RCC 7860 (cell line): Measurements from ENCODE around the gene RALGPS2.
"Not testable (repeated sequence)": the region's sequence is repeated elsewhere in the genome, so short reads cannot be mapped to it uniquely, and the experiment has no call there.

Experiments used
- DNase-seq: peaks from one replicate; pipeline ENCODE4 v3.0.0-alpha.2; 2015; ENCODE audit warnings: low spot score
- FAIRE-seq: peaks from 2 replicates; lab custom pipeline; 2012; peaks lifted over from hg19 to GRCh38; lab: Jason Lieb, UNC

Gene RALGPS2

DNA sequence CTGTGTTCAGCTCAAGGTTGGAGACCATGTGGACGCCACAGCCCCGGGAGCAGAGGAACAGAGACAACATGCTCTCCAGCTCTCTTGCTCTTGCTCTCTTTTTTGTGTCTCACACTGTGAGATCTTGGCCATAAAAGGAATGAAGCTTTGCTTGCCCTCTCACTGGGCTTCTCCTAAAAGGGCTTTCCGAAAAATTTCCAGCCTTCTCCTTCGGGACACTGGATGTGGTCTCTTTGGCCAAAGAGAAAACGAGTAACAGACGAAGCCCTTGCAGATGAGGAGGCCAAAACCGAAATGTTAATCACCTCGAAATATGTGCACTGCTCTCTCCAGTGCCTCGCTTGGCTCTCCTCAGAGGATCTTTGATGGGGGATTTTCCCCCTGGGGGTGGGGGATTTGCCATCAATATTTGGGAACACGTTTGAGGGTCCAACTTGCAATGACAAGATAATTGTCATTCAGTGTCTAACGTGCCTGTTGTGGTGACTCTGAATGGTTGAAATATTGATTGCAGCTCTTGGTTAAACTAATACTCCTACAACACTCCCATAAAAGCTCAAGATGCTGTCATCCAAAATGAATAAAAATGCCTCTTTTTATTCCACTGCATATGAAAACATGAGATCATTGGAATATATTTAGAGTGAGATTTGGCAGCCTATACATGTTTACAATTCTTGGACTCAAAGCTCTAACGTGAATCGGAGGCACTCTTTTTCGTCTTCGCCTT, 214.5 kb downstream of the RALGPS2 start:
- DNase-seq (no peak), FAIRE-seq (no peak)

DNA sequence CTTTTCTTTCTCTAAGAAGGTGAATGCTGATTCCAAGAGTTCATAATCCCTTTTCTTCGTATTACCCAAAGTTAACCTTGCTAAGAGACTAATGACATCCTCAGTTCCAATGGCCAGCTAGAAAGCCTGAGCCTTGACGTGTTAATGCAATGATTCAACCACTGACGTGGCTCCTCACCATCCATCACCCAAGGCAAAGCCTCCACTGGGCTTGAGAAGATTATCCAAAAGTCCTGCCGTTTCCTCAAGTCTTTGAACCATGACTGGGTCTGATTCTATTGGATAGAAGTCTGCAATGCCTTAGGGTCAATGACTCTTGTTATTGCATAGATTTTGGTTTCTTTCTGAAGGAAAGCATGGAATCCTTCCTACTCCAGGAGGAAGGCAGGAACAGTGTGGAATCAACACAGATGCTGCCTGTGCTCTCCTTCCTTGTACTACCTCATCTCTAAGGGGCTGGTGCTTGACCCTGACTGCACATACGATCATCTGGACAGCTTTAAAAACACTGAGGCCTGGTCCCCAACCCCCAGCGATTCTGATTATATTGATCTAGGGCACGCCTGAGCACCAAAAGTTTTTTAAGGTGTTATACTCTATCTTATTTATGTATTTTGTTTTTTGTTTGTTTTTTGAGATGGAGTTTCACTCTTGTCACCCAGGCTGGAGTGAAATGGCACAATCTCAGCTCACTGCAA, 215.2 kb downstream of the RALGPS2 start:
- no peak for FAIRE-seq
- no peak for DNase-seq

DNA sequence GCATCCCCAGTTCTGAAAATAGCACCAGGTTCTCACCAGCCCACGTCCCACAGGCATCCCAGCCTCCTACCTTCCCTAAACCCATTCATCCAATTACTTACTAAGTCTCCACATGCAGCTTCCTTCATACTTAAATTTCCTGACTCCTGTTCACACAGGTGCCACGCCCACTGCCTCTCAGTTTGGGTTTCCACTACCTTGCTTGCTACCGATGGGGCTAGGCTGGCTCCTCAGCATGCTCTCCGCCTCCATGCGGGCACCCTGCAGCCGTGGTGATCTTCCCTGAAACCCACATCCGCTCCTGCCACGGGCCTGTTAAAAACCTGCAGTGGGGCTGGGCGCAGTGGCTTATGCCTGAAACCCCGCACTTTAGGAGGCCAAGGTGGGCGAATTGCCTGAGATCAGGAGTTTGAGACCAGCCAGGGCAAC, 216.2 kb downstream of the RALGPS2 start:
- FAIRE-seq, result no peak
- no peak for DNase-seq

DNA sequence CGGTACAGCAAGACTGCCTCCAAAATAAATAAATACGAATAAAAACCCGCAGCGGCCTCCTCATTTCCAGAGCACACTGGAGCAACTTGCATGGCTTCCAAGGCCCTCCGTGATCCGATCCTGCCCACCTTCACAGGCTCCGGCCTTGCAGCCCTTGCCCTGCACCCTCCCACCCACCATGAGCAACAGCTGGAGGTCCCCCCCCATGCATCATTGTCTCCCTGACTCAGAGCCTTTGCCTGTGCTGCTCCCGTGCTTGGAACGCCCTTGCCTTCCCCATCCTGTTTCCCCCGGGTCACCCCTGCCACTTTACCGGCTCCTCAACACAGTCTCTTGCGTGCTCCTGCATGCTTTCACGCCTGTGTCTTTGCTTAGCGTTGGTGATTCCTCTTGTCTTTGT, 216.8 kb downstream of the RALGPS2 start:
- no peak for DNase-seq
- no peak for FAIRE-seq

- DNase-seq (peak; percentile 40), FAIRE-seq (no peak)
These were observed 217.5 kb downstream of the RALGPS2 start for GRCh38 chr1:178942285-178943198.

- FAIRE-seq (no peak), DNase-seq (no peak)
These were observed 219.7 kb downstream of the RALGPS2 start for GRCh38 chr1:178944729-178945128.

- DNase-seq (no peak), FAIRE-seq (no peak)
These were observed 220.8 kb downstream of the RALGPS2 start for GRCh38 chr1:178945763-178946266.

DNA sequence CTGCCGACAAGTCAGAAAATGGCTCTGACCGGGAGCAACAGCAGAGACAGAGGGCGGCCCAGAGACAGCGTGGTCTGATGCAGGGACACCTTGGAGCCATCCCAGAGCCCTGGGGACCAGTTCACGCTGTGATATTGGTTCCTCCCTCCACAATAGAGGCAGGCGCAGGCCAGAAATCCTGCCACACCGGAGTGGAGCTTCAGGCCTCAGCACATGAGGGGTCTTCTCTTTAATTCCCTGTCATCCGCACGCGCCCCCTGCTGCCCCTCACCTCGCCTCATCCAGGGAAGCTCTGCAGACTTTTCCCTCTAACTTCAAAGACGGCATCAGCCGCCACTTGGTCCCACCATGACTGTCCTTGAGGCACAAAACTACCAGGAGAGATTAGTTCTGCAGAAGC, 221.4 kb downstream of the RALGPS2 start:
- FAIRE-seq (no peak), DNase-seq (no peak)

DNA sequence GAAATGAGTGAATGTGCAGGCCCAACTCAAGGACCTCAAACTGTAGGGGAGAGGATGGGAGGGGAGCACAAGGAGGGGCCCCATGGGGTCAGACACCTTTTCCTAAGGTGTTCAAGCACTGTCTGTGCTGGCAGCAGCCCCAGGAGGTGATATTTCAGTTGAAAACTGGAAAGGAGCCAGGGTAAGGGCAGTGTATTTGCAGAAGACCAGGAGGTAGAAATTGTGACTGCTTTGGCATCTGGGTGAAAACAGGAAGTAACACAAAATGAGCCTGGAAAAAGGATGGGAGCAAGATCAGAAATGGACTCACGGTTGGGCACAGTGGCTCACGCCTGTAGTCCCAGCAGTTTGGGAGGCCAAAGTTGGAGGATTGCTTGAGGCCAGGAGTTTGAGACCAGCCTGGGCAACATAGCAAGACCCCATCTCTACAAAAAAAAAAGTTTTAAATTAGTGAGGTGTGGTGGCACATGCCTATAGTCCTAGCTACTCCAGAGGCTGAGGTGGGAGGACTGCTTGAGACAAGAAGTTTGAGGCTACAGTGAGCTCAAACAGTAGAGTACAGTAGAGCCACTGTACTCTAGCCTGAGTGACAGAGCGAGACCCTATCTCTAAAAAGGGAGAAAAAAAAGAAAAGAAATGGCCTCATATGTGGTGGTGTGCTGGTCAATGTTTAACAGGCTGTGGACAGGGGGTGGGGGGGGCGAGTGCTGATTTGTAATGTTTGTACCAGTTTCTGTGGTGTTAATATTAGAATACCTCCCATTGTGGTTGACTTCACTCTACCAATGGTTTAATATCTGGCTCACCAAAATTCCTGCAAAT, 222.0 kb downstream of the RALGPS2 start:
- DNase-seq (no peak), FAIRE-seq (no peak)

- FAIRE-seq (no peak), DNase-seq (no peak)
These were observed 222.6 kb downstream of the RALGPS2 start for GRCh38 chr1:178947677-178947981.

DNA sequence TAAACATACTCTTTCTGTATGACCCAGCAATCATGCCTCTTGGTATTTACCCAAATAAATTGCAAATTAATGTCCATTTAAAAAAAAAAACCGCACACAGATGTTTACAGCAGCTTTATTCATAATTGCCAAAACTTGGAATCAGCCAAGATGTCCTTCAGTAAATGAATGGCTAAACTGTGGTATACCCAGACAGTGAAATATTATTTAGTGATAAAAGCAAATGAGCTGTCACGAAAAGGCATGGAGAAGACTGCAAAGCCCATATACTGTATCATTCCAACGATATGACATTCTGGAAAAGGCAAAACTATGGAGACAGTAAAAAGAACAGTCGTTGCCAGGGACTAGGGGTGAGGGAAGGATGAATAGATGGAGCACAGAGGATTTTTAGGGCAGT, 223.6 kb downstream of the RALGPS2 start:
- FAIRE-seq (no peak), DNase-seq (no peak)

DNA sequence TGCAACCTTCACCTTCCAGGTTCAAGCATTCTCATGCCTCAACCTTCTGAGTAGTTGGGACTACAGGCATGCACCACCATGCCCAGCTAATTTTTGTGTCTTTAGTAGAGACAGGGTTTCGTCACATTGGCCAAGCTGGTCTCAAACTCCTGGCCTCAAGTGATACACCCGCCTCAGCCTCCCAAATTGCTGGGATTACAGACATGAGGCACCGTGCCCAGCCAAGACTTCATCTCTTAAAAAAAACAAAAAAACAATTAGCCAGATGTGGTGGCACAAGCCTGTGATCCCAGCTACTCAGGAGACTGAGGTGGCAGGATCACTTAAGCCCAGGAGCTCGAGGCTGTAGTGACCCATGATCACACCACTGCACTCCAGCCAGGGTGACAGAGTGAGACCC, 224.8 kb downstream of the RALGPS2 start:
- not testable (repeated sequence) for DNase-seq, FAIRE-seq

DNA sequence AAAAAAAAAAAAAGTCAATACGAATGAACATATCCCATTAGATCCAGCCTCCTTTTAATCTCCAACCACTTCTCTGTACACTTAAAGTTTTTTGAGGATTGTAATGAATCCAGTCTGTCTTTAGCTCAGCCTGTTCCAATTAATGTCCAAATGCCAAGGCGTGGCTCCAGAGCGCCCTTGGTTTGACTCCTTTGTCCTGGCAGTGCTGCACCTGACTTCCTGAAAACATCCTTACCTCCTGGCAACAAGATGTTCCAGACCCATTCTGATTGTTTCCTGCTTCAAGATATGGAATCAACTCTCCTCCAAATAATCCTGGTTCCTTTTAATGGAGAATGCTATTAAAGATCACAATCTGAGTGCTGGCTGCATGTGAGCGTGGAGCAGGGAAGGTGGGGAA, 226.6 kb downstream of the RALGPS2 start:
- DNase-seq (no peak), FAIRE-seq (no peak)

GRCh38 chr1:178953034-178953433, 228.0 kb downstream of the RALGPS2 start:
- FAIRE-seq (no peak), DNase-seq (no peak)

GRCh38 chr1:178953538-178954324, 228.7 kb downstream of the RALGPS2 start:
- DNase-seq (no peak), FAIRE-seq (no peak)

GRCh38 chr1:178954325-178954690, 229.3 kb downstream of the RALGPS2 start:
- no peak for FAIRE-seq
- DNase-seq, result no peak

DNA sequence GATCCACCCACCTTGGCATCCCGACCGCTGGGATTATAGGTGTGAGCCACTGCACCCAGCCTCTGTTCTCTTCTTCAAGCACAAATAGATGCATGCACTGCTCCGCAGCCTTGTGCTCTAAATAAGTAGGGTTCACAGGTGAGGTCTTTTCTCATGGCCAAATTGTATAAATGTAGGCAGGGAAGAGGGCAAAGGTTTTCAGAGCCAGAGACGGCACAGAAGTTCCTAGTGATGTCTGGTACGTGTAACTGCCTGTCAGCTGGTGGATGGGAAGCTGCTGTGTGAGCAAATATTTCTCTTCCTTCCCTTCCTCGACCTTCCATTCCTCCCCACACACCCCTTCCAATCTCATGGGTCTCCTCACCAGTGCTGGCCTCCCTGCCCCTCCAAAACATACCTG, 229.9 kb downstream of the RALGPS2 start:
- DNase-seq (no peak), FAIRE-seq (no peak)

DNA sequence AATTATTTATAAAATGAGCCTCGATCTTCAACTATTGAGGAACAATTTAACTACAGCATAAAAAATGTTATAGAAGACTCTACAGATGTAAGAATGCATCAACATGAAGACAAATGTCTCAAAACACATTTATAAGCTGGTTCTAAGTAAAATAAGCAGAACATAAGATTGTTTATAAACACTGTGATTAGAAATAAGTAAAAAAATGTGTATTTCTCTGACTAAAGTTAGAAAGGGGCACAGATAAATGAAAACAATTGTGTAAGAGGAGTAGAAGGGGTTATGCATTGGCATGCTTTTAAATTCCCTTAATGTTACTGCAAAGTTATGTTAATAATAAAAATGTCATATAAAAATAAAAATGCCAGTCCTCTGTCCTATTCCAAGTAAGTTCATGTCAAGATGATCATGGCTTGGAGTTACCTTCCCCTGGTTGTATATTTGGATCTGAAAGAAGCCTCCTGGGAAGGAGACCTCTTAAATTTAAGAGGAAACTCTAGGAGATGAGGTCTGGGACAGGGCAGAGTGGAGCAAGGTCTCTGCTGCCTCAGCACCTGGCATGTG, 230.4 kb downstream of the RALGPS2 start:
- no peak for FAIRE-seq
- DNase-seq, result no peak

DNA sequence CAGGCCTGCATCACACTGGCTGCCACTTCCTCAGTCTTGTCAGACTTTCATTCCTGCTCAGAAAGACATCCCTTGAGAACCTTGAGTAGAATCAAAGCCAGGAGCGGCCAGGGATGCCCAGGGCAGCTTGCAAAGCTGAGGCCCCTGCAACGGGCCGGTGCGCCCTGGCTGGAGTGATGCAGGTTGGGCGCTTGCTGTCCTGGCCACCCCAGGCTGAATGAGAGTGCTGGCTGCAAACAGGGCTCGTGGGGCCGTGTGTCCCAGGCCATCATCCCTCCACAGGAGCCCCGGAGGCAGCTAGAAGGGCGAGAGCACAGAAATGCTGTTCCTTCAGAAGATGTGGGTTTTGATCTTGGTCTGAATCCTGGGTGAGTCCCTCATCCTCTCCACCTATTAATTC, 233.4 kb downstream of the RALGPS2 start:
- no peak for DNase-seq

More for the DNA sequence above, 233.4 kb downstream of the RALGPS2 start:
- FAIRE-seq, result no peak
